Right lobe of liver (tissue), 6 donors: Measurements from ENCODE around the gene SNX32. TPM values are rescaled to one million over a fixed set of nuclear protein-coding genes. Genes with fewer than 3 reads are reported as not detected.

Experiments
- ATAC-seq, 4 donors: fragments of 200-7000 bp; cut with Tn5 transposase; one replicate each; pipeline ENCODE4 v1.9.1; 2020; ENCODE audit warnings: mild to moderate bottlenecking in 4 of 4, moderate library complexity in 4 of 4
- DNase-seq, 3 donors: peaks; one replicate each; pipeline ENCODE4 v3.0.0-alpha.2; 2020
- H3K27ac ChIP-seq, 3 donors: fragments of 200-600 bp; one replicate each; pipeline ENCODE4 v1.8.0; 2022
- H3K27me3 ChIP-seq, 2 donors: fragments of 200-600 bp; one replicate each; pipeline ENCODE4 v1.8.0; 2022
- H3K36me3 ChIP-seq, 4 donors: fragments of 200-600 bp; sonication (generic) in 1 of 4; one replicate each; pipeline versions ENCODE4 v1.5.1 to v1.8.0; 2017 to 2022; ENCODE audit warnings: control low read depth in 1 of 4
- H3K4me1 ChIP-seq, 4 donors: fragments of 200-600 bp; sonication (generic) in 1 of 4; one replicate each; pipeline versions ENCODE4 v1.5.1 to v1.8.0; 2017 to 2022; ENCODE audit warnings: control low read depth in 1 of 4
- H3K4me3 ChIP-seq, 3 donors: fragments of 200-600 bp; one replicate each; pipeline ENCODE4 v1.8.0; 2022
- H3K9me3 ChIP-seq, 4 donors: fragments of 200-600 bp; sonication (generic) in 1 of 4; one replicate each; pipeline versions ENCODE4 v1.5.1 to v1.8.0; 2017 to 2022; ENCODE audit warnings: control low read depth in 1 of 4
- POLR2A ChIP-seq: fragments of 450-650 bp; IDR thresholded peaks from one replicate; pipeline ENCODE4 v1.6.1; 2017; ENCODE audit warnings: antibody characterized with exemption, mild to moderate bottlenecking
- WGBS: methylation state at CpG from one replicate; pipeline ENCODE4 v1.1.6; 2018; ENCODE audit warnings: low coverage, low lambda C conversion rate; ENCODE audit not compliant: insufficient coverage; ENCODE audit errors: missing lambda C conversion rate; 5-methylcytosine and 5-hydroxymethylcytosine counted together
- intact Hi-C, 2 donors: fragments of 100-400 bp; cut with DNase I; formaldehyde crosslinking; loops; one replicate each; pipeline versions ENCODE4 v1.11.2 to v1.14.1; 2022
- total RNA-seq, 6 experiments: library from RNA; depleted of rRNA in 2 of 6; stranded (reverse); fragments of >200 nt in 2 of 6; fragmentation: NEBNext Ultra II Directional in 3 of 6; extraction: Animal tissue kit (Norgen Biotek cat#: 25700) in 3 of 6; gene quantifications; one replicate each; pipeline versions ENCODE4 v1.1.0 to v1.2.4, GENCODE V29; 2016 to 2023
- TF ChIP-seq, protein P1 (sequence below), 4 donors: fragments of 200-600 bp in 3 of 4; fragments of 450-650 bp in 1 of 4; IDR thresholded peaks; one replicate each; pipeline versions ENCODE4 v1.5.1 to v1.8.0; 2016 to 2022; ENCODE audit warnings: antibody characterized with exemption in 4 of 4, mild to moderate bottlenecking in 2 of 4
- donor health status: DM: no; HTN: yes; CAD: no.
- donor health status: DM: no; HTN: no; CAD: no.
- donor health status: DM: no; HTN: no; CAD: no.
- donor health status: DM: no; HTN: yes; CAD: no.
- donor health status: DM: no; HTN: yes; CAD: no.

SNX32 gene
- total RNA-seq, 6 experiments from 2014 or later: 0.16 to 0.37 (median 0.31) TPM; not detected in 3

DNA sequence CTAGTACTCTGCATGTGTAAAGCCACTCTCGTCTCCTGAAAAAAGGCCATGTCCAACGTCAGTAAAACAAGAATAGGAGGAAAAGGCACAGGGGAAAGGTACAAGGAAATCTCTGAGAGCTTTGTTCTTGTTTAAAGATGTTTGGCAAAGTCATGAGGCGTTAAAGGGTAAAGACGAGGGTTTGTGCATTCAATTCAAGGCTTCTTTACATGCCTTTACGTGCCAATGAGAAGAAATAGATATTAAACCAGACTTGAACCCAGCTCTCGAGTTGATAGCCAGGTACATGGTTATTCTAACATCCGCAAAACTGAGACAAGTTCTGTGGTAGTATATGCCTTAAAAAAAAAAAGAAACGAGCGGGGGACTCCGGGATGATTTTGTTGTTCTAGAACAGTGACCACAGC, 24.9 kb downstream of the SNX32 start:
- H3K27me3 ChIP-seq: no peaks in the 10 kb centered on the region
- WGBS: under 1% methylated on average over 10 of the region's 10 CpGs
- ATAC-seq: no peak
- peak overlapping the region; percentile 86 to 98 (median 97) for H3K4me3 ChIP-seq
- no peaks in the 10 kb centered on the region for H3K9me3 ChIP-seq
- intact Hi-C loops: no loop called here
- H3K36me3 ChIP-seq: peaks cover 0 to 43% (median 22%) of the 10 kb centered on the region in 4 donors
- peak overlapping the region; percentile 94 to 96 (median 95) for H3K27ac ChIP-seq
- TF ChIP-seq, protein P1, sequence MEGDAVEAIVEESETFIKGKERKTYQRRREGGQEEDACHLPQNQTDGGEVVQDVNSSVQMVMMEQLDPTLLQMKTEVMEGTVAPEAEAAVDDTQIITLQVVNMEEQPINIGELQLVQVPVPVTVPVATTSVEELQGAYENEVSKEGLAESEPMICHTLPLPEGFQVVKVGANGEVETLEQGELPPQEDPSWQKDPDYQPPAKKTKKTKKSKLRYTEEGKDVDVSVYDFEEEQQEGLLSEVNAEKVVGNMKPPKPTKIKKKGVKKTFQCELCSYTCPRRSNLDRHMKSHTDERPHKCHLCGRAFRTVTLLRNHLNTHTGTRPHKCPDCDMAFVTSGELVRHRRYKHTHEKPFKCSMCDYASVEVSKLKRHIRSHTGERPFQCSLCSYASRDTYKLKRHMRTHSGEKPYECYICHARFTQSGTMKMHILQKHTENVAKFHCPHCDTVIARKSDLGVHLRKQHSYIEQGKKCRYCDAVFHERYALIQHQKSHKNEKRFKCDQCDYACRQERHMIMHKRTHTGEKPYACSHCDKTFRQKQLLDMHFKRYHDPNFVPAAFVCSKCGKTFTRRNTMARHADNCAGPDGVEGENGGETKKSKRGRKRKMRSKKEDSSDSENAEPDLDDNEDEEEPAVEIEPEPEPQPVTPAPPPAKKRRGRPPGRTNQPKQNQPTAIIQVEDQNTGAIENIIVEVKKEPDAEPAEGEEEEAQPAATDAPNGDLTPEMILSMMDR (IDR thresholded peaks at IDR 0.05): no peak
- TF ChIP-seq POLR2A: no peak
- peaks cover 0 to 26% (median 4%) of the 10 kb centered on the region in 4 donors for H3K4me1 ChIP-seq
- DNase-seq: no peak

DNA sequence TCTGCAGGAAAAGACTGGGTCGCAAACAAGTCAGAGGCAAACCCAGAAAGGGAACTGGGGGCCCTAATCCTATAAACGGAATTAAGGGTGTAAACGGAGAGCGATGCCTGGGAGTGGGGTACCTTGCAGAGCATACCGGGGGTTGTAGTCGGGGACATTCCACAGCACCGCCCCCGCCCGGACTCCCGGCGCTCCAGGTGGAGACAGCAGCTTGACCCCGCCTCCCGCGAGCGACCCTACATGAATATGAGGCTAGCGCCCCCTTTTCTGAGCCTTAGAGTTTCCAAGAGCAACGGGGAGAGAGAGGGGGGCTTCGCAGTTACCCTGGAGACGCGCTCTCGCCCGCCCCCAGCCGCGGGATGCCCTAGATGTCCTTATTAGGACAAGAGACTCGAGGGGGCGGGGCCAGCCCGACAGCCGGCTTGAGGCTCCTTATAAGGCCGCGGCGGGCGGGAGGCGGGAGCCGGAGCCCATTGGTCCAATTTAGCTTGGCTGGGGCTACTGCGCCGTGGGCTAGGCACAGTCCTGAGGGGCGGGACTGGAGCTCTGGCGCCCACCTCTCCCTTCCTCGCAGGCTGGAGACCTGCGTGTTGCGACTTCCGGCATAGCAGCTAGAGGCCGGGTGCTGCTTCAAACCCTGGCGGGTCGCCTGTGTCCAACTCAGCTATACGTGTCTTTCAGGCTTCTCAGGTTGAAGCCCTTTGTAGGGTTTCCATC, 25.5 kb downstream of the SNX32 start:
- no peaks in the 10 kb centered on the region for H3K9me3 ChIP-seq
- ATAC-seq (peak; percentile 63 to 75 (median 72)), DNase-seq (peak; percentile 98 to 99 (median 99))
- no peaks in the 10 kb centered on the region for H3K27me3 ChIP-seq
- peak; percentile 93 for TF ChIP-seq POLR2A
- TF ChIP-seq, protein P1 (IDR thresholded peaks at IDR 0.05): peak in 2 of 4 donors; percentile 25 to 28
- intact Hi-C loops: no loop called here
- H3K36me3 ChIP-seq: peaks cover 0 to 43% (median 20%) of the 10 kb centered on the region in 4 donors
- WGBS: 2% methylated on average over 11 of the region's 46 CpGs
- peak overlapping the region; percentile 86 to 98 (median 97) for H3K4me3 ChIP-seq
- H3K27ac ChIP-seq: peak overlapping the region; percentile 94 to 96 (median 95)
- peaks cover 0 to 26% (median 4%) of the 10 kb centered on the region in 4 donors for H3K4me1 ChIP-seq

DNA sequence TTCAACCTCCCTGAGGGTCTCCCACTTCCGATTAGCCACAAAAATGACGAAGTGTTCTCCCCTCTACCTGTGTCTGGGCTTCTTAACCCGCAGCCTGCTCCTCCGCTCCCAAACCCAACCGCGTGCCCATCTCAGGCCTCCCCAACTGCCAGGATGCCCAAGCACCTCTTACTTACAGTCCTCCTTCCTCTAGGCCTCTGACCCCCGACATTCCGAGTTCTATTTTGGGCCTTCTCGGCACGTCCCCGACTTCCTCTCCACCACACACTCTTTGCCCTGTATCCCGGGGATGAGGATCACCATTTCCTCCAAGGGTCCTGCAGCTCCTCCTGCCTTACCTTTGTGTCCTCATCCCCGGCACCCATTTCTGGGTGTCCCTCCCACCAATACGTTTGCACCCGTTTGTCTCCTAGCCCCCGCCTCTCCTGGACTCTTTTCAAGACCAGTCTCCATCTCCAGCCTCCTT, 26.1 kb downstream of the SNX32 start:
- Histone ChIP-seq H3K36me3 (peaks cover 0 to 43% (median 18%) of the 10 kb centered on the region in 4 donors), H3K9me3 (no peaks in the 10 kb centered on the region), H3K27me3 (no peaks in the 10 kb centered on the region), H3K4me3 (peak overlapping the region; percentile 86 to 98 (median 97)), H3K27ac (peak overlapping the region; percentile 94 to 96 (median 95)), H3K4me1 (peaks cover 0 to 26% (median 4%) of the 10 kb centered on the region in 4 donors)
- intact Hi-C loops: no loop called here
- ATAC-seq: no peak
- TF ChIP-seq POLR2A: no peak
- TF ChIP-seq, protein P1 (IDR thresholded peaks at IDR 0.05): no peak
- WGBS: 5% methylated on average over 15 of the region's 16 CpGs
- peak in 2 of 3 donors; percentile 63 to 68 for DNase-seq

DNA sequence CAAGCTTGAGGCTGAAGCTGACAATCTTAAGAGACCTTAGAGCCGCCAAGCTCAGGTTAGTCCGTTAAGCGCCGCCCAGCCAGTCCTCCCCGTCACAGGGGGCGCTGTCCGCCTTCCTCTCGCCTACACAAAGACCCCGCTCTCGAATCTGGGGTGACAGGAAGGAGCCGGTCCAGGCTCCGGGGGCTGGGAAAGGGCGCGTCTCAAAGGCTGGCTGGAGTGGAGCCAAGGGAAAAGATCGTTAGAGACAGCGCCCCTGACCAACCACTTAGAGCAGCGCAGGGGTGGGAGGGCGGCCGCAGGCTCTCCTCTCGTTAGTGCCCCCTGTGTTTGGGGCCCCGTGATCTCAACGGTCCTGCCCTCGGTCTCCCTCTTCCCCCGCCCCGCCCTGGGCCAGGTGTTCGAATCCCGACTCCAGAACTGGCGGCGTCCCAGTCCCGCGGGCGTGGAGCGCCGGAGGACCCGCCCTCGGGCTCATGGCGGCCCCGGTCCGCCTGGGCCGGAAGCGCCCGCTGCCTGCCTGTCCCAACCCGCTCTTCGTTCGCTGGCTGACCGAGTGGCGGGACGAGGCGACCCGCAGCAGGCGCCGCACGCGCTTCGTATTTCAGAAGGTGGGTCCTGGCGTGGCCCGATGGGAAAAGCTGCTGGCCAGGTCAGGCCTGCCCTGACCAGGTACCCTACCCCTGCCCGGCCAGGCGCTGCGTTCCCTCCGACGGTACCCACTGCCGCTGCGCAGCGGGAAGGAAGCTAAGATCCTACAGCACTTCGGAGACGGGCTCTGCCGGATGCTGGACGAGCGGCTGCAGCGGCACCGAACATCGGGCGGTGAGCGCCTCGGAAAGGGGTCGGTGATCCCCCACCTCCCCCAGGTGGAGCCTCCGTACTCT, 26.8 kb downstream of the SNX32 start, which contains the start of gene MUS81:
Gene MUS81 (plus strand): TSS at position 156 of the 887 bp plus-strand sequence. CDS start 321 bp downstream, at position 477.
- H3K9me3 ChIP-seq: no peaks in the 10 kb centered on the region
- TF ChIP-seq, protein P1 (IDR thresholded peaks at IDR 0.05): peak; percentile 74 to 95 (median 91)
- TF ChIP-seq POLR2A: peak; percentile 79
- ATAC-seq (peak; percentile 64 to 71 (median 66)), DNase-seq (peak; percentile 96 to 98 (median 97))
- peak within 1 kb of the TSS; percentile 94 to 96 (median 95) for H3K27ac ChIP-seq
- H3K4me1 ChIP-seq: peaks cover 0 to 26% (median 4%) of the 10 kb centered on the region in 4 donors
- no peaks in the 10 kb centered on the region for H3K27me3 ChIP-seq
- H3K4me3 ChIP-seq: peak within 1 kb of the TSS; percentile 86 to 98 (median 97)
- WGBS: 3% methylated on average over 14 of the region's 78 CpGs
- H3K36me3 ChIP-seq: peaks cover 0 to 41% (median 17%) of the 10 kb centered on the region in 4 donors
- intact Hi-C loops: no loop called here
